HUES64 (cell line): Measurements from ENCODE around the gene PSMC2. TPM values are rescaled to one million over a fixed set of nuclear protein-coding genes. Genes with fewer than 3 reads are reported as not detected.

Source experiments
- H3K27ac ChIP-seq: 2 replicates; pipeline ENCODE4 v1.7.0; 2013; ENCODE audit warnings: low read depth, low read length, inconsistent platforms
- H3K27me3 ChIP-seq: 2 replicates; pipeline ENCODE4 v1.6.1; 2013; ENCODE audit warnings: mild to moderate bottlenecking, low read length; ENCODE audit not compliant: insufficient read depth
- H3K36me3 ChIP-seq: 2 replicates; pipeline ENCODE4 v1.6.1; 2013; ENCODE audit warnings: mild to moderate bottlenecking, low read length; ENCODE audit not compliant: insufficient read depth
- H3K4me1 ChIP-seq: 2 replicates; pipeline ENCODE4 v1.6.1; 2013; ENCODE audit warnings: mild to moderate bottlenecking, low read length, moderate library complexity; ENCODE audit not compliant: insufficient read depth
- H3K4me3 ChIP-seq: 2 replicates; pipeline ENCODE4 v1.5.1; 2013; ENCODE audit warnings: mild to moderate bottlenecking, low read length, moderate library complexity
- H3K9ac ChIP-seq: 2 replicates; pipeline ENCODE4 v1.6.1; 2013; ENCODE audit warnings: mild to moderate bottlenecking, low read depth, low read length
- H3K9me3 ChIP-seq: 2 replicates; pipeline ENCODE4 v1.6.1; 2013; ENCODE audit warnings: low read depth, low read length; ENCODE audit not compliant: insufficient read depth
- WGBS: fragments of 150-250, 120-280 bp; methylation state at CpG from one replicate; pipeline ENCODE4 v1.1.7; 2013; ENCODE audit warnings: missing lambda C conversion rate; 5-methylcytosine and 5-hydroxymethylcytosine counted together
- polyA plus RNA-seq, 2 experiments: library from polyadenylated mRNA; stranded (reverse); fragments of 50-300 nt; gene quantifications; one replicate each; pipeline ENCODE4 v1.2.3, GENCODE V29; 2013

PSMC2 gene
- 162 TPM for polyA plus RNA-seq (2013, experiment 1 of 2)
- polyA plus RNA-seq (2013, experiment 2 of 2), result 152 TPM

GRCh38 chr7:103347507-103348267, at the start of gene PSMC2:
Gene PSMC2, plus strand, starts transcription at chr7:103347643. Its CDS starts 69 bp downstream, at chr7:103347712.
- Histone ChIP-seq H3K9me3 (no peaks in the 10 kb centered on the region), H3K4me1 (0 out of 2 replicates have a peak, but pooled peaks cover 10% of the 10 kb centered on the region), H3K9ac (peak within 1 kb of the TSS; percentile 94), H3K27ac (peak within 1 kb of the TSS; percentile 72), H3K36me3 (peaks cover 21% of the 10 kb centered on the region), H3K27me3 (no peaks in the 10 kb centered on the region), H3K4me3 (peak within 1 kb of the TSS; percentile 92)
- under 1% methylated on average over 25 of the region's 25 CpGs for WGBS

- peak overlapping the region; percentile 86 for H3K9ac ChIP-seq
- H3K4me3 ChIP-seq, result peak overlapping the region; percentile 92
- peak overlapping the region; percentile 90 for H3K27ac ChIP-seq
- H3K27me3 ChIP-seq, result no peaks in the 10 kb centered on the region
- no peaks in the 10 kb centered on the region for H3K9me3 ChIP-seq
- peaks cover 44% of the 10 kb centered on the region for H3K36me3 ChIP-seq
- peaks cover 14% of the 10 kb centered on the region; the same call in 1 of the 2 replicates for H3K4me1 ChIP-seq
- WGBS, result 2% methylated on average over 7 of the region's 7 CpGs
Observed at GRCh38 chr7:103297837-103298179, 49.6 kb upstream of the PSMC2 start.

GRCh38 chr7:103299660-103300059, 47.8 kb upstream of the PSMC2 start:
- Histone ChIP-seq H3K9ac (no peak overlapping the region), H3K4me3 (no peak overlapping the region), H3K27ac (no peak overlapping the region), H3K9me3 (no peaks in the 10 kb centered on the region), H3K4me1 (peaks cover 14% of the 10 kb centered on the region; the same call in 1 of the 2 replicates), H3K27me3 (no peaks in the 10 kb centered on the region), H3K36me3 (peaks cover 63% of the 10 kb centered on the region)
- 96% methylated on average over 2 of the region's 6 CpGs for WGBS

- Histone ChIP-seq H3K4me1 (peaks cover 14% of the 10 kb centered on the region; the same call in 1 of the 2 replicates), H3K36me3 (peaks cover 81% of the 10 kb centered on the region), H3K27ac (no peak overlapping the region), H3K9ac (no peak overlapping the region), H3K9me3 (no peaks in the 10 kb centered on the region), H3K4me3 (no peak overlapping the region), H3K27me3 (no peaks in the 10 kb centered on the region)
- 93% methylated on average over 2 of the region's 2 CpGs for WGBS
Observed at GRCh38 chr7:103301441-103301840, 46.0 kb upstream of the PSMC2 start.

GRCh38 chr7:103307503-103308231, 39.8 kb upstream of the PSMC2 start:
- Histone ChIP-seq H3K27ac (no peak overlapping the region), H3K9ac (no peak overlapping the region), H3K4me1 (no peaks in the 10 kb centered on the region), H3K27me3 (no peaks in the 10 kb centered on the region), H3K4me3 (no peak overlapping the region), H3K36me3 (peaks cover 100% of the 10 kb centered on the region), H3K9me3 (no peaks in the 10 kb centered on the region)
- WGBS, result 94% methylated on average over 2 of the region's 3 CpGs

- 92% methylated on average over 2 of the region's 2 CpGs for WGBS
- Histone ChIP-seq H3K9ac (no peak overlapping the region), H3K4me3 (no peak overlapping the region), H3K27ac (no peak overlapping the region), H3K27me3 (no peaks in the 10 kb centered on the region), H3K4me1 (no peaks in the 10 kb centered on the region), H3K36me3 (peaks cover 99% of the 10 kb centered on the region), H3K9me3 (no peaks in the 10 kb centered on the region)
Observed at GRCh38 chr7:103314852-103315251, 32.6 kb upstream of the PSMC2 start.

- Histone ChIP-seq H3K9me3 (no peaks in the 10 kb centered on the region), H3K27me3 (no peaks in the 10 kb centered on the region), H3K27ac (no peak overlapping the region), H3K36me3 (peaks cover 97% of the 10 kb centered on the region), H3K9ac (no peak overlapping the region), H3K4me3 (no peak overlapping the region), H3K4me1 (no peaks in the 10 kb centered on the region)
- 98% methylated on average over 2 of the region's 2 CpGs for WGBS
Observed at GRCh38 chr7:103316380-103316941, 31.0 kb upstream of the PSMC2 start.

GRCh38 chr7:103317009-103317408, 30.4 kb upstream of the PSMC2 start:
- Histone ChIP-seq H3K9me3 (no peaks in the 10 kb centered on the region), H3K27me3 (no peaks in the 10 kb centered on the region), H3K4me1 (no peaks in the 10 kb centered on the region), H3K4me3 (no peak overlapping the region), H3K27ac (no peak overlapping the region), H3K9ac (no peak overlapping the region), H3K36me3 (peaks cover 97% of the 10 kb centered on the region)

- no peaks in the 10 kb centered on the region for H3K9me3 ChIP-seq
- peaks cover 9% of the 10 kb centered on the region for H3K4me1 ChIP-seq
- H3K36me3 ChIP-seq, result peaks cover 70% of the 10 kb centered on the region
- no peaks in the 10 kb centered on the region for H3K27me3 ChIP-seq
- WGBS, result 97% methylated on average over 6 of the region's 8 CpGs
- H3K9ac ChIP-seq, result no peak overlapping the region
- no peak overlapping the region for H3K27ac ChIP-seq
- H3K4me3 ChIP-seq, result no peak overlapping the region
Observed at GRCh38 chr7:103325744-103326143, 21.7 kb upstream of the PSMC2 start.

GRCh38 chr7:103336761-103337160, 10.7 kb upstream of the PSMC2 start:
- H3K4me1 ChIP-seq, result no peaks in the 10 kb centered on the region
- no peak overlapping the region for H3K9ac ChIP-seq
- no peak overlapping the region for H3K4me3 ChIP-seq
- 100% methylated on average over 2 of the region's 2 CpGs for WGBS
- H3K9me3 ChIP-seq, result no peaks in the 10 kb centered on the region
- H3K27ac ChIP-seq, result no peak overlapping the region
- H3K36me3 ChIP-seq, result peaks cover 79% of the 10 kb centered on the region
- no peaks in the 10 kb centered on the region for H3K27me3 ChIP-seq

- no peak overlapping the region for H3K9ac ChIP-seq
- H3K4me1 ChIP-seq, result 0 out of 2 replicates have a peak, but pooled peaks cover 3% of the 10 kb centered on the region
- H3K9me3 ChIP-seq, result no peaks in the 10 kb centered on the region
- no peak overlapping the region for H3K4me3 ChIP-seq
- no peak overlapping the region for H3K27ac ChIP-seq
- no peaks in the 10 kb centered on the region for H3K27me3 ChIP-seq
- WGBS, result 83% methylated on average over 1 of the region's 2 CpGs
- H3K36me3 ChIP-seq, result peaks cover 73% of the 10 kb centered on the region
Observed at GRCh38 chr7:103338864-103339263, 8.6 kb upstream of the PSMC2 start.
